ENCODE data around the gene ZC3H7B. TPM values are rescaled to one million over a fixed set of nuclear protein-coding genes. Genes with fewer than 3 reads are reported as not detected.

Gene ZC3H7B
- total RNA-seq, 1 donor from 2014 or later = 66.7 TPM

DNA sequence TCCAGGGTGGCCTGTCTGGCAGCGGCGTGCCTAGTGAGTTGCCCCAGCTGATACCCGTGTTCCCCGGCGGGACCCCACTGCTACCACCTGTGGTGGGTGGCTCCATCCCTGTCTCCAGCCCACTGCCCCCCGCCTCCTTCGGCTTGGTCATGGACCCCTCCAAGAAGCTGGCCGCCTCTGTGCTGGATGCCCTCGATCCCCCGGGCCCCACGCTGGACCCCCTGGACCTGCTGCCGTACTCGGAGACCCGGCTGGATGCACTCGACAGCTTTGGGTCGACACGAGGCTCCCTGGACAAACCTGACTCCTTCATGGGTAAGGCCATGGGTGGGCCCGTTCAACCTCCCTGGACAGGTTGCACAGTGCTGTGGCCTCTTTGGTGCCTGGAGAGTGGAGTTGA lies 38.5 kb downstream of the ZC3H7B start:
- no peaks in the 10 kb centered on the region for H3K9me3 Mint-ChIP-seq (ENCODE audit: unreplicated experiment)
- Histone ChIP-seq H3K79me2 (ENCODE audit: insufficient read depth, low read length) (no peaks in the 10 kb centered on the region), H3K36me3 (ENCODE audit: insufficient read depth, low read length) (peaks cover 5% of the 10 kb centered on the region), H3K27me3 (ENCODE audit: insufficient read depth, low read length) (no peaks in the 10 kb centered on the region), H3K27ac (ENCODE audit: low read depth, low read length) (no peak overlapping the region), H4K20me1 (ENCODE audit: insufficient read depth, low read length) (no peaks in the 10 kb centered on the region), H3K9ac (ENCODE audit: low read length) (no peak overlapping the region), H3K9me3 (ENCODE audit: insufficient read depth, low read depth, low read length) (no peaks in the 10 kb centered on the region), H3K4me1 (ENCODE audit: insufficient read depth, low read length) (no peaks in the 10 kb centered on the region), H2AFZ (ENCODE audit: low read depth, low read length) (no peak overlapping the region), H3K4me3 (ENCODE audit: insufficient read depth, low read depth, low read length) (no peak overlapping the region), H3K4me2 (ENCODE audit: low read length) (no peak overlapping the region)
- no peak overlapping the region for H3K27ac Mint-ChIP-seq (ENCODE audit: unreplicated experiment)
- H3K36me3 Mint-ChIP-seq (ENCODE audit: low read depth, unreplicated experiment) = peaks cover 15% of the 10 kb centered on the region
- TF ChIP-seq, protein P1, sequence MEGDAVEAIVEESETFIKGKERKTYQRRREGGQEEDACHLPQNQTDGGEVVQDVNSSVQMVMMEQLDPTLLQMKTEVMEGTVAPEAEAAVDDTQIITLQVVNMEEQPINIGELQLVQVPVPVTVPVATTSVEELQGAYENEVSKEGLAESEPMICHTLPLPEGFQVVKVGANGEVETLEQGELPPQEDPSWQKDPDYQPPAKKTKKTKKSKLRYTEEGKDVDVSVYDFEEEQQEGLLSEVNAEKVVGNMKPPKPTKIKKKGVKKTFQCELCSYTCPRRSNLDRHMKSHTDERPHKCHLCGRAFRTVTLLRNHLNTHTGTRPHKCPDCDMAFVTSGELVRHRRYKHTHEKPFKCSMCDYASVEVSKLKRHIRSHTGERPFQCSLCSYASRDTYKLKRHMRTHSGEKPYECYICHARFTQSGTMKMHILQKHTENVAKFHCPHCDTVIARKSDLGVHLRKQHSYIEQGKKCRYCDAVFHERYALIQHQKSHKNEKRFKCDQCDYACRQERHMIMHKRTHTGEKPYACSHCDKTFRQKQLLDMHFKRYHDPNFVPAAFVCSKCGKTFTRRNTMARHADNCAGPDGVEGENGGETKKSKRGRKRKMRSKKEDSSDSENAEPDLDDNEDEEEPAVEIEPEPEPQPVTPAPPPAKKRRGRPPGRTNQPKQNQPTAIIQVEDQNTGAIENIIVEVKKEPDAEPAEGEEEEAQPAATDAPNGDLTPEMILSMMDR (IDR thresholded peaks at IDR 0.05; ENCODE audit: insufficient read depth, low read depth, low read length) = no peak
- no peak for TF ChIP-seq EZH2 (IDR thresholded peaks at IDR 0.05; ENCODE audit: insufficient read depth, low read length)
- H3K4me3 Mint-ChIP-seq (ENCODE audit: unreplicated experiment) = no peak overlapping the region
- FAIRE-seq (no peak), DNase-seq (ENCODE audit: low read depth) (no peak)
- peaks cover 2% of the 10 kb centered on the region for H3K4me1 Mint-ChIP-seq (ENCODE audit: low read depth, unreplicated experiment)
- no peaks in the 10 kb centered on the region for H3K27me3 Mint-ChIP-seq (ENCODE audit: low read depth, unreplicated experiment)

DNA sequence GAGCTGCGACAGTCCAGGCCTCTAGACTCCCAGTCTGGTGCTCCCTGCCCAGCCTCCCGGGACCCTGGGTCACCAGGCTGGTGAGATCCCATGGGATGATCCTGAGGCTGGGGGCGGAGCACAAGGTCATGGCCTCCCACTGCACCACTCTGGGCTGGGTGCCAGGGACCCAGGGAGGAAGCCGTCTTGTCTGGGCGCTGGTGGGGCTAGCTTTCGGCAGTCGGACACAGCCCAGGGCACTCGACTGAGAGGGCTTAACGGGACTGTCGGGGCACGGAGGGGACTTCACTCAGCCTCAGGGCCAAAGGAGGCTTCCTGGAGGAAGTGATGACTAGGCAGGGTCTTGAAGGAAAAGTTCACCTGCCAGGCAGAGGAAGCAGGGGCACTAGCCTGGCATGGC lies 39.0 kb downstream of the ZC3H7B start:
- no peak for DNase-seq (ENCODE audit: low read depth)
- TF ChIP-seq EZH2 (IDR thresholded peaks at IDR 0.05; ENCODE audit: insufficient read depth, low read length) = no peak
- TF ChIP-seq, protein P1 (IDR thresholded peaks at IDR 0.05; ENCODE audit: insufficient read depth, low read depth, low read length) = no peak
- H3K4me1 ChIP-seq (ENCODE audit: insufficient read depth, low read length) = no peaks in the 10 kb centered on the region
- no peak overlapping the region for H3K9ac ChIP-seq (ENCODE audit: low read length)
- H3K4me3 ChIP-seq (ENCODE audit: insufficient read depth, low read depth, low read length) = no peak overlapping the region
- H2AFZ ChIP-seq (ENCODE audit: low read depth, low read length) = no peak overlapping the region
- H3K9me3 ChIP-seq (ENCODE audit: insufficient read depth, low read depth, low read length) = no peaks in the 10 kb centered on the region
- H3K27me3 Mint-ChIP-seq (ENCODE audit: low read depth, unreplicated experiment) = no peaks in the 10 kb centered on the region
- FAIRE-seq = no peak
- H3K4me2 ChIP-seq (ENCODE audit: low read length) = no peak overlapping the region
- peaks cover 2% of the 10 kb centered on the region for H3K4me1 Mint-ChIP-seq (ENCODE audit: low read depth, unreplicated experiment)
- no peak overlapping the region for H3K4me3 Mint-ChIP-seq (ENCODE audit: unreplicated experiment)
- H3K27me3 ChIP-seq (ENCODE audit: insufficient read depth, low read length) = no peaks in the 10 kb centered on the region
- no peaks in the 10 kb centered on the region for H3K79me2 ChIP-seq (ENCODE audit: insufficient read depth, low read length)
- H3K27ac Mint-ChIP-seq (ENCODE audit: unreplicated experiment) = no peak overlapping the region
- no peak overlapping the region for H3K27ac ChIP-seq (ENCODE audit: low read depth, low read length)
- H3K9me3 Mint-ChIP-seq (ENCODE audit: unreplicated experiment) = no peaks in the 10 kb centered on the region
- peaks cover 3% of the 10 kb centered on the region for H3K36me3 ChIP-seq (ENCODE audit: insufficient read depth, low read length)
- peaks cover 10% of the 10 kb centered on the region for H3K36me3 Mint-ChIP-seq (ENCODE audit: low read depth, unreplicated experiment)
- H4K20me1 ChIP-seq (ENCODE audit: insufficient read depth, low read length) = no peaks in the 10 kb centered on the region

DNA sequence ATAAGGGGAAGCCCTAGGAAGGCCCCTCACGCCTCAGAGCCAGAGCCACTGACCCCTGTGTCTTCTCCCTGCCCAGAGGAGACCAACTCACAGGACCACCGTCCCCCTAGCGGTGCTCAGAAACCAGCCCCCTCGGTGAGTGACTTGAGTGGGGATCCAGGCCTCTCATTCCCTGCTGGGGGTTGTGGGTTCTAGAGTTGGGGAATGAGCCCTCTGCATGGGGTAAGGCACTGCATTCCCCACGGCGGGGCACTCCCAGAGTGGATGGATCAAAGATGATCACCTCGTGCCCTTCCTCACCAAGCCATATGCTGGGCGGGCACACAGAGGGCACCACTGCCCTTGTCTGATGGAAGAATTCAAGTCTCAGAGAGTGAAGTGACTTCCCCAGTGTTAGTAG lies 39.7 kb downstream of the ZC3H7B start:
- Mint-ChIP-seq H3K4me3 (ENCODE audit: unreplicated experiment) (no peak overlapping the region), H3K36me3 (ENCODE audit: low read depth, unreplicated experiment) (peaks cover 8% of the 10 kb centered on the region), H3K9me3 (ENCODE audit: unreplicated experiment) (no peaks in the 10 kb centered on the region), H3K27me3 (ENCODE audit: low read depth, unreplicated experiment) (no peaks in the 10 kb centered on the region), H3K4me1 (ENCODE audit: low read depth, unreplicated experiment) (peaks cover 2% of the 10 kb centered on the region), H3K27ac (ENCODE audit: unreplicated experiment) (no peak overlapping the region)
- H3K4me3 ChIP-seq (ENCODE audit: insufficient read depth, low read depth, low read length) = no peak overlapping the region
- no peaks in the 10 kb centered on the region for H3K9me3 ChIP-seq (ENCODE audit: insufficient read depth, low read depth, low read length)
- H3K79me2 ChIP-seq (ENCODE audit: insufficient read depth, low read length) = no peaks in the 10 kb centered on the region
- no peaks in the 10 kb centered on the region for H3K4me1 ChIP-seq (ENCODE audit: insufficient read depth, low read length)
- no peak for FAIRE-seq
- no peak overlapping the region for H2AFZ ChIP-seq (ENCODE audit: low read depth, low read length)
- DNase-seq (ENCODE audit: low read depth) = no peak
- no peak overlapping the region for H3K9ac ChIP-seq (ENCODE audit: low read length)
- H4K20me1 ChIP-seq (ENCODE audit: insufficient read depth, low read length) = no peaks in the 10 kb centered on the region
- H3K27ac ChIP-seq (ENCODE audit: low read depth, low read length) = no peak overlapping the region
- TF ChIP-seq, protein P1 (IDR thresholded peaks at IDR 0.05; ENCODE audit: insufficient read depth, low read depth, low read length) = no peak
- no peak overlapping the region for H3K4me2 ChIP-seq (ENCODE audit: low read length)
- peaks cover 3% of the 10 kb centered on the region for H3K36me3 ChIP-seq (ENCODE audit: insufficient read depth, low read length)
- H3K27me3 ChIP-seq (ENCODE audit: insufficient read depth, low read length) = no peaks in the 10 kb centered on the region
